ENCODE data around the gene SMAGP.
"Not testable (repeated sequence)": the region's sequence is repeated elsewhere in the genome, so short reads cannot be mapped to it uniquely, and the experiment has no call there.

The SMAGP gene

GRCh38 chr12:51269174-51270066, 795 bp downstream of the SMAGP start:
- DNase-seq (ENCODE audit: extremely low spot score, insufficient read length, low read depth) (no peak), FAIRE-seq (no peak)

DNA sequence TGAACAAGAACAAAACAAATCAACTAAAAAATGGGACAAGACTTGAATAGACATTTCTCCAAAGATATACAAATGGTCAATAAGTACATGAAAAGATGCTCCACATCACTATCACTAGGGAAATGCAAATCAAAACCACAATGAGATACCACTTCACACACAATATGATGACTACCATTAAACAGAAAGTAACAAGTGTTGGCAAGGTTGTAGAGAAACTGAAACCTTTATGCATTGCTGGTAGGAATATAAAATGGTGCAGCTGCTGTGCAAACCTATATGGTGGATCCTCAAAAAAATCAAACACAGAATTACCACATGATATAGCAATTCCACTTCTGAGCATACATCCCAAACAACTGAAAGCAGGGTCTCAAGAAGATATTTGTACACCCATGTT, 5.2 kb downstream of the SMAGP start:
- FAIRE-seq = peak; percentile 21
- DNase-seq (ENCODE audit: extremely low spot score, insufficient read length, low read depth) = no peak

- DNase-seq (ENCODE audit: extremely low spot score, insufficient read length, low read depth) (no peak), FAIRE-seq (no peak)
Measured at GRCh38 chr12:51264297-51264696, 5.9 kb downstream of the SMAGP start.

DNA sequence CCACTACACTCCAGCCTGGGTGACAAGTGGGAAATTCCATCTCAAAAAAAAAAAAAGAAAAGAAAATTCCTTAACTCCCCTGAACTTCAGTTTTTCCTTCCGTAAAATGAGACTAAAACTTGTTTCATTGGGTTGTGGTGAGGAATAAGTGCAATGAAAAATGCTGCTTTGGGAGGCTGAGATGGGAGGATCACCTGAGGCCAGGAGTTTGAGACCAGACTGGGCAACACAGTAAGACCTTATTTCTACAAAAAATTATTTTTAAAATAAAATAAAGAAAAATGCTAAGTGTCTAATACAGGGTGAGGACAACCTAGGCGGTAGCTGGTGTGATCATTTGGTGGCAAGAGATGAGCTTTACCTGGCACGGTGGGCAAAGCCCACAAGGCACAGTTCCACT, 6.9 kb downstream of the SMAGP start:
- DNase-seq (ENCODE audit: extremely low spot score, insufficient read length, low read depth) (no peak), FAIRE-seq (no peak)

GRCh38 chr12:51262758-51263177, 7.4 kb downstream of the SMAGP start:
- no peak for DNase-seq (ENCODE audit: extremely low spot score, insufficient read length, low read depth)

GRCh38 chr12:51259600-51259999, 10.6 kb downstream of the SMAGP start:
- not testable (repeated sequence) for FAIRE-seq; DNase-seq (ENCODE audit: extremely low spot score, insufficient read length, low read depth)

More at GRCh38 chr12:51262758-51263177, 7.4 kb downstream of the SMAGP start:
- no peak for FAIRE-seq

DNA sequence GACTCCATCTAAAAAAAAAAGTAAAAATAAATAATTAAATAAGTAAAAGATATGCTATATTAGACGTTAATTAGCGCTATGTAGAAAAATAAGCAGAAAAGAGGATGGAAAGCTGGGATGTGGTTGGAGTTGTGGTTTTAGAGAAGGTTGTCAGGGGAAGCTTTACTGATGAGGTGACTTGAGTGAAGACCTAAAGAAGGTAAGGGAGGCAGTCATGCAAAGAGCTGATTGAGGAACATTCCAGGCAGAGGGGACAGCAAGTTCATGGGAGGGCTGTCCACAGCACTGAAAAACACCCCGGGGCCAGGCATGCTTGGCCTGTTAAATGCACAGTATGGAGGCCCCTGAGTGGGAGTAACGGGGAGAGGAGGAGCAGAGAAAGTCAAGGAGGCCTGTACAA, 15.7 kb downstream of the SMAGP start:
- no peak for DNase-seq (ENCODE audit: extremely low spot score, insufficient read length, low read depth)
- no peak for FAIRE-seq

DNA sequence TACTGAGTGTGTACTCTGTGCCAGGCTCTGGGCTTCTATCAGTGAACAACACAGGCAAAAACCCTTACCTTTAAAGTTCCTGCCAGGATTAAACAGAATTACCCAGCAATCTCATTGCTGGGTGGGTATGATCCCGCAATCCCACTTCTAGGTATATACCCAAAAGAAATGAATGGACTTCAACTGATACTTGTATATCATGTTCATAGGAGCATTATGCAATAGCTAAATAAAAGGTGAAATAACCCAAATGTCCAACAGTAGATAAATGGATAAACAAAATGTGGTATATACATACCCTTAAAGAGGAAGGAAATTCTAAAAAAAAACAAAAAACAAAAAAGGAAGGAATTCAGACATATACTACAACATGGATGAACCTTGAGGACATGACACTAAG, 16.9 kb downstream of the SMAGP start:
- DNase-seq (ENCODE audit: extremely low spot score, insufficient read length, low read depth) (no peak), FAIRE-seq (no peak)

DNA sequence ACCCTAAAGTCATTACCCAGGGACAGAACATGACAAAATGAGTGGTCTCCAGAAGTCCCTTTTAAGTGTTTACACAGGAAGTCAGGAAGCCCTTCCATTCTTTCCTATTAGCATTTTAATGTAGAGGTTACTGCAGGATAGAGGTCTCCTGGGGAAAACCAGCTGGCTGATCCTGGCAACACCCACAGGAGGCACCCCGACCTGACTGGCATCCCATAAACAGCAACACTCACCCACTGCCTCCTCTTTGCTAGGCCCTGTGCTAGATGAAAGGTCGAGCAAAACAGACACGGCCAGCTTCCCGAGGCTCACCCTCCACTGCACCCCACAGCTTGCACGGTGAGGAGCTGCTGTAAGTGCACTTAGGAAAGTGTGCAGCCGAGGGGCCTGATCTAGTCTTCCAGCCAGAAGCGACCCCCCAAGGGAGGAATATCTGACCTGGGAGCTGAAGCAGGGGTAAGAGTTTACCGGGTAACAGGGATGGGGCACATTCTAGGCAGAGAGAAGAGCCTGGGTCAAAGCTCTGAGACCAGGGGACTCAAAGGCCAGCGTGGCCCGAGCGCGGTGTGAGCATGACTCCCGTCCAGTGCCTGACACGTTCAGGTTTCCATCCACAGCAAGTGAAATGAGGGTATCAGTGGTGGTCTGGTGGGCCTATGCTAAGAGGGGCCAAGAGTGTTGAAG, 22.6 kb downstream of the SMAGP start:
- DNase-seq (ENCODE audit: extremely low spot score, insufficient read length, low read depth) (no peak), FAIRE-seq (no peak)

- FAIRE-seq (peak; percentile 18), DNase-seq (ENCODE audit: extremely low spot score, insufficient read length, low read depth) (no peak)
Measured at GRCh38 chr12:51246254-51246853, 23.9 kb downstream of the SMAGP start.

GRCh38 chr12:51245476-51246253, 24.6 kb downstream of the SMAGP start:
- no peak for DNase-seq (ENCODE audit: extremely low spot score, insufficient read length, low read depth)
- no peak for FAIRE-seq

GRCh38 chr12:51244269-51244668, 25.9 kb downstream of the SMAGP start:
- FAIRE-seq (no peak), DNase-seq (ENCODE audit: extremely low spot score, insufficient read length, low read depth) (no peak)

GRCh38 chr12:51242876-51243275, 27.3 kb downstream of the SMAGP start:
- DNase-seq (ENCODE audit: extremely low spot score, insufficient read length, low read depth) (no peak), FAIRE-seq (no peak)

DNA sequence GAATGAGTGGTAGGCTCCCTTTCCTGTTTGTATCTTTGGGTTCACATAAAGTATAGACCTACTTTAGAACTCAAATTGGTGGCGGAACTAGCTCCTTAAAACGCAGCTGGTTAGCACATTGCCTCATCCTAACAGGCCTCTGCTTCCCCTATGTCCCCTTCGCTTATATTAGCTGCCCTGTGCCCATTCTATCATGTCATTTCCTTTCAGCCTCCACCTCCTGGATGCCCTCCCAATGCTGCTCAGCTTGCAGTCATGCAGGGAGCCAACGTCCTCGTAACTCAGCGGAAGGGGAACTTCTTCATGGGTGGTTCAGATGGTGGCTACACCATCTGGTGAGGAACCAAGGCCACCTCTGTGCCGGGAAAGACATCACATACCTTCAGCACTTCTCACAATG, 28.1 kb downstream of the SMAGP start:
- DNase-seq (ENCODE audit: extremely low spot score, insufficient read length, low read depth) = no peak
- no peak for FAIRE-seq

DNA sequence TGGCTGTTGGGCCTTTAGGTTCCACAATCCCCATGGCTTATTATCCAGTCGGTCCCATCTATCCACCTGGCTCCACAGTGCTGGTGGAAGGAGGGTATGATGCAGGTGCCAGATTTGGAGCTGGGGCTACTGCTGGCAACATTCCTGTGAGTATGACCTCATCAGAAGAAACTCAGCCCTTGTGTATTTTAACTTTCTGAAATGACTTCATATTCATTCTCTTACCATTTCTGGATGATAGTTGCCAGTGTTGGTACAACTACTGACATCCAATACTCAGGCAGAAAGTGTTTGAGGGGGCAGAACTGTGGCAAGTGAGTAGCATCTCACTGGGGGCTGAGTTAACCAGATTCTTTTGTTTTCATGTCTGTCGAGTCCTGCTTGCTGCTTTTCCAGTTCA, 29.2 kb downstream of the SMAGP start:
- FAIRE-seq = no peak
- DNase-seq (ENCODE audit: extremely low spot score, insufficient read length, low read depth) = no peak

- DNase-seq (ENCODE audit: extremely low spot score, insufficient read length, low read depth) (peak; percentile 94), FAIRE-seq (peak; percentile 90)
Measured at GRCh38 chr12:51238510-51239334, 31.5 kb downstream of the SMAGP start, which contains the start of gene DAZAP2. TSS of gene DAZAP2 (plus strand) at chr12:51238826. CDS start at chr12:51238908, 82 bp downstream.

DNA sequence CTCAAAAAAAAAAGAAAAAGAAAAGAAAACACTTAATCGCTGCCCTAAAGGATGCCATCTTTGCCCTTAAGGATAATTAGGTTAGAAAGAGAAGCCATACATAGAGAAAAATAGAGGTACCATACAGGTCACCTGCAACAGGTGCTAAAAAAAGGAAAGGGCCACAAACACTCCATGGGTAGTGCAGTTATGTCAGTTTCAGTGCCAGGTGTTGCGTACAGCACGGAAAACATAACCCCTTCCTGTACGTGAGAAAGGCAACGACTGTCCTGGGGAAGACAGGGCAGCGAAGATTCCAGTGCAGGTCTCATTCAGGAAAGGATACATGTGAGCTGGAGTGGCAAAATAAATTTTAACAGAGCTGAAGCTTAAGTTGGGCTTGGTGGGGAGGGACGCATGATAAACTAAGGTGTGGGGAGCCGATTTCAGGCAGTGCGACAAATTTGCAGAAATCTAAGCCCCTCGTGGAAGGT, 32.1 kb downstream of the SMAGP start:
- FAIRE-seq (no peak), DNase-seq (ENCODE audit: extremely low spot score, insufficient read length, low read depth) (no peak)

- FAIRE-seq = no peak
Measured at GRCh38 chr12:51234530-51234929, 35.7 kb downstream of the SMAGP start.

DNA sequence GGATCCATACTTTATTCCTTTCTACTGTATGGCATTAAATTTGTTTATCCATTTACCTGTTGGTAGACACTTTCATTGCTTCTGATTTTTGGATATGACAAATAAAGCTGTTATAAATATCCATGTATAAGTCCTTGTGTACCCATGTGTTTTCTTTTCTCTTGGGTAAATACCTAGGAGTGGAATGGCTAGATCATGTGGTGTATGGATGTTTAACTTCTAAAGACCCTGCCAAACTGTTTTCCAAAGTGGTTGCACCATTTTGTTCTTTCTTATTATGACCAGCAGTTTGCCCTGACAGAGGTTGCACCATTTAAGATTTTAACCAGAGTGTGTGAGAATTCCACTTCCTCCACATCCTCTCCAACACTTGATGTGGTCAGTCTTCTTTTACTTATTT, 37.6 kb downstream of the SMAGP start:
- DNase-seq (ENCODE audit: extremely low spot score, insufficient read length, low read depth) (no peak), FAIRE-seq (no peak)

More at GRCh38 chr12:51234530-51234929, 35.7 kb downstream of the SMAGP start:
- DNase-seq (ENCODE audit: extremely low spot score, insufficient read length, low read depth) = no peak

Measured in GM18507 (cell line).